Keratinocyte (primary cell): ENCODE data around the gene OR11H7. TPM values are rescaled to one million over a fixed set of nuclear protein-coding genes. Genes with fewer than 3 reads are reported as not detected.

Source experiments
- DNase-seq: peaks from one replicate; pipeline ENCODE4 v3.0.0-alpha.2; 2011; ENCODE audit warnings: low read depth, missing footprints, low spot score
- FAIRE-seq: peaks from 2 replicates; lab custom pipeline; 2011; peaks lifted over from hg19 to GRCh38; lab: Jason Lieb, UNC
- H2AFZ ChIP-seq: 2 replicates; pipeline ENCODE4 v1.6.0; 2012; ENCODE audit warnings: low read length, control low read depth, inconsistent platforms; ENCODE audit not compliant: control insufficient read depth
- H3K27ac ChIP-seq: 2 replicates; pipeline ENCODE4 v1.5.1; 2011; ENCODE audit warnings: low read length; ENCODE audit not compliant: control insufficient read depth, insufficient read depth
- H3K27me3 ChIP-seq: 3 replicates; pipeline ENCODE4 v1.6.0; 2011; ENCODE audit warnings: low read length; ENCODE audit not compliant: control insufficient read depth, insufficient read depth; ENCODE audit errors: extremely low read depth
- H3K36me3 ChIP-seq, 2 experiments: 2 replicates in 1 of 2; 3 replicates in 1 of 2; pipeline ENCODE4 v1.5.1; 2011; ENCODE audit warnings: low read length in 2 of 2, mild to moderate bottlenecking in 1 of 2; ENCODE audit not compliant: control insufficient read depth in 2 of 2, insufficient read depth in 2 of 2; ENCODE audit errors: extremely low read depth in 1 of 2
- H3K4me1 ChIP-seq: 3 replicates; pipeline ENCODE4 v1.5.1; 2011; ENCODE audit warnings: low read length; ENCODE audit not compliant: control insufficient read depth, insufficient read depth; ENCODE audit errors: extremely low read depth
- H3K4me2 ChIP-seq: 3 replicates; pipeline ENCODE4 v1.6.0; 2011; ENCODE audit warnings: low read depth, low read length; ENCODE audit not compliant: control insufficient read depth, insufficient read depth; ENCODE audit errors: extremely low read depth
- H3K4me3 ChIP-seq, 3 experiments: fragments of 200-600 bp in 1 of 3; sonication (generic) in 1 of 3; 2 replicates in 2 of 3; 3 replicates in 1 of 3; pipeline ENCODE4 v1.5.1; 2011 to 2016; ENCODE audit warnings: low read length in 3 of 3, mild to moderate bottlenecking in 3 of 3, control low read depth in 2 of 3, inconsistent platforms in 1 of 3, low read depth in 1 of 3, mixed read lengths in 1 of 3, mixed run types in 1 of 3, moderate library complexity in 1 of 3; ENCODE audit not compliant: control insufficient read depth in 2 of 3, insufficient read depth in 2 of 3; ENCODE audit errors: extremely low read depth in 1 of 3
- H3K79me2 ChIP-seq: 2 replicates; pipeline ENCODE4 v1.6.0; 2012; ENCODE audit warnings: low read length; ENCODE audit not compliant: control insufficient read depth, insufficient read depth
- H3K9ac ChIP-seq: 3 replicates; pipeline ENCODE4 v1.6.0; 2011; ENCODE audit warnings: low read length; ENCODE audit not compliant: control insufficient read depth, insufficient read depth; ENCODE audit errors: extremely low read depth
- H3K9me1 ChIP-seq: 3 replicates; pipeline ENCODE4 v1.6.0; 2011; ENCODE audit warnings: low read length; ENCODE audit not compliant: control insufficient read depth, insufficient read depth; ENCODE audit errors: extremely low read depth
- H3K9me3 ChIP-seq: 2 replicates; pipeline ENCODE4 v1.5.1; 2012; ENCODE audit warnings: low read depth, low read length; ENCODE audit not compliant: control insufficient read depth
- H4K20me1 ChIP-seq: 3 replicates; pipeline ENCODE4 v1.6.0; 2011; ENCODE audit warnings: low read length; ENCODE audit not compliant: control insufficient read depth, insufficient read depth; ENCODE audit errors: extremely low read depth
- CTCF ChIP-seq, 3 experiments: IDR thresholded peaks in 1 of 3; conservative IDR thresholded peaks in 1 of 3; optimal IDR thresholded peaks in 1 of 3; 2 replicates in 2 of 3; 3 replicates in 1 of 3; pipeline versions ENCODE3 to v1.5.1; 2011; ENCODE audit warnings: low read length in 3 of 3, mild to moderate bottlenecking in 3 of 3, moderate library complexity in 2 of 3, control low read depth in 1 of 3, inconsistent platforms in 1 of 3; ENCODE audit not compliant: insufficient read depth in 2 of 3; ENCODE audit errors: extremely low read depth in 1 of 3
- EZH2 ChIP-seq: IDR thresholded peaks from one replicate; pipeline ENCODE4 v1.6.1; 2012; ENCODE audit warnings: inconsistent platforms, mild to moderate bottlenecking, low read length, moderate library complexity
- dilution Hi-C: fragments of 300-500 bp; cut with MboI; formaldehyde crosslinking; loops from one replicate; pipeline ENCODE4 v1.7.0; 2020; ENCODE audit warnings: low sequenced_read_pairs; ENCODE audit not compliant: extremely low pct_ligation_motif_present
- polyA plus RNA-seq, 5 experiments: library from polyadenylated mRNA; depleted of rRNA in 3 of 5; stranded (reverse) in 3 of 5; stranded (forward) in 1 of 5; unstranded in 1 of 5; fragments of >200 nt; gene quantifications; 1 replicate in 1 of 5; 2 replicates in 3 of 5; 3 replicates in 1 of 5; pipeline versions ENCODE4 v1.2.1 to v1.2.3, GENCODE V29; 2011 to 2012; ENCODE audit warnings: missing spikeins in 2 of 5, low read depth in 1 of 5, low replicate concordance in 1 of 5

OR11H7 gene
- polyA plus RNA-seq, 1 donor (not counting 4 experiments of a cell fraction or from before 2014, with no cell fraction given) = not detected

- Histone ChIP-seq H3K36me3 (no peaks in the 10 kb centered on the region), H3K27ac (no peak overlapping the region), H3K79me2 (no peaks in the 10 kb centered on the region), H3K4me2 (no peak overlapping the region), H3K4me1 (no peaks in the 10 kb centered on the region), H3K9me3 (no peaks in the 10 kb centered on the region), H3K9ac (no peak overlapping the region), H3K4me3 (no peak overlapping the region), H3K27me3 (no peaks in the 10 kb centered on the region), H3K9me1 (no peaks in the 10 kb centered on the region), H2AFZ (no peak overlapping the region), H4K20me1 (no peaks in the 10 kb centered on the region)
- dilution Hi-C loops = no loop called here
- FAIRE-seq = no peak
- DNase-seq = no peak
- TF ChIP-seq CTCF (optimal IDR thresholded peaks at IDR 0.05 in 1 of 3, IDR thresholded peaks at IDR 0.05 in 1 of 3, conservative IDR thresholded peaks at IDR 0.05 in 1 of 3; ENCODE audit: extremely low read depth in 1 of 3, insufficient read depth in 2 of 3, low read length in 3 of 3) (no peak), EZH2 (no peak)
Observed at GRCh38 chr14:20179880-20180279, 48.9 kb upstream of the OR11H7 start.

GRCh38 chr14:20180486-20180885 lies 48.3 kb upstream of the OR11H7 start:
- H3K36me3 ChIP-seq = no peaks in the 10 kb centered on the region
- H3K79me2 ChIP-seq = no peaks in the 10 kb centered on the region
- H3K27me3 ChIP-seq = no peaks in the 10 kb centered on the region
- H3K4me2 ChIP-seq = no peak overlapping the region
- H3K27ac ChIP-seq = no peak overlapping the region
- H3K4me1 ChIP-seq = no peaks in the 10 kb centered on the region
- FAIRE-seq (no peak), DNase-seq (no peak)
- TF ChIP-seq CTCF (optimal IDR thresholded peaks at IDR 0.05 in 1 of 3, IDR thresholded peaks at IDR 0.05 in 1 of 3, conservative IDR thresholded peaks at IDR 0.05 in 1 of 3; ENCODE audit: extremely low read depth in 1 of 3, insufficient read depth in 2 of 3, low read length in 3 of 3) (no peak), EZH2 (no peak)
- no peaks in the 10 kb centered on the region for H4K20me1 ChIP-seq
- no peak overlapping the region for H3K4me3 ChIP-seq
- H2AFZ ChIP-seq = no peak overlapping the region
- no peaks in the 10 kb centered on the region for H3K9me1 ChIP-seq
- no peak overlapping the region for H3K9ac ChIP-seq
- no peaks in the 10 kb centered on the region for H3K9me3 ChIP-seq
- dilution Hi-C loops = no loop called here
